ENCODE data around the gene SMTNL2. TPM values are rescaled to one million over a fixed set of nuclear protein-coding genes. Genes with fewer than 3 reads are reported as not detected.

The SMTNL2 gene
- total RNA-seq, 6 experiments from 2014 or later, result 0.12 to 0.25 (median 0.14) TPM; not detected in 3

GRCh38 chr17:4572131-4572530 lies 12.2 kb upstream of the SMTNL2 start:
- no peak overlapping the region for H3K4me3 ChIP-seq
- 73% methylated on average over 8 of the region's 9 CpGs for WGBS (ENCODE audit: insufficient coverage, low coverage, low lambda C conversion rate, missing lambda C conversion rate)
- no peak for ATAC-seq
- no peaks in the 10 kb centered on the region for H3K9me3 ChIP-seq
- no peaks in the 10 kb centered on the region for H3K27me3 ChIP-seq
- no peaks in the 10 kb centered on the region for H3K36me3 ChIP-seq
- H3K27ac ChIP-seq, result no peak overlapping the region
- intact Hi-C loops (cut with DNase I), result loop anchor here in 1 of 2 donors (10.0 kb wide), 2 partner anchors 53 to 133 kb away; partner anchors contain the start of gene PELP1
- DNase-seq, result no peak
- no peaks in the 10 kb centered on the region for H3K4me1 ChIP-seq
- TF ChIP-seq CTCF (IDR thresholded peaks at IDR 0.05), result no peak
- TF ChIP-seq POLR2A (IDR thresholded peaks at IDR 0.05), result no peak

GRCh38 chr17:4573115-4573514 lies 11.2 kb upstream of the SMTNL2 start:
- WGBS (ENCODE audit: insufficient coverage, low coverage, low lambda C conversion rate, missing lambda C conversion rate), result 65% methylated on average over 3 of the region's 4 CpGs
- intact Hi-C loops (cut with DNase I), result loop anchor here in 1 of 2 donors (10.0 kb wide), 2 partner anchors 52 to 132 kb away; partner anchors contain the start of gene PELP1
- Histone ChIP-seq H3K27ac (no peak overlapping the region), H3K4me1 (no peaks in the 10 kb centered on the region), H3K9me3 (no peaks in the 10 kb centered on the region), H3K4me3 (no peak overlapping the region), H3K36me3 (no peaks in the 10 kb centered on the region), H3K27me3 (no peaks in the 10 kb centered on the region)
- ATAC-seq (no peak), DNase-seq (no peak)
- TF ChIP-seq POLR2A (IDR thresholded peaks at IDR 0.05), result no peak
- no peak for TF ChIP-seq CTCF (IDR thresholded peaks at IDR 0.05)

GRCh38 chr17:4573669-4574068 lies 10.7 kb upstream of the SMTNL2 start:
- no peaks in the 10 kb centered on the region for H3K9me3 ChIP-seq
- DNase-seq (peak in 1 of 3 donors; percentile 66), ATAC-seq (peak in 2 of 4 donors; percentile 18 to 66)
- H3K4me3 ChIP-seq, result no peak overlapping the region
- no peaks in the 10 kb centered on the region for H3K36me3 ChIP-seq
- intact Hi-C loops (cut with DNase I), result loop anchor here in 1 of 2 donors (10.0 kb wide), 2 partner anchors 51 to 131 kb away; partner anchors contain the start of gene PELP1
- no peaks in the 10 kb centered on the region for H3K27me3 ChIP-seq
- no peaks in the 10 kb centered on the region for H3K4me1 ChIP-seq
- WGBS (ENCODE audit: insufficient coverage, low coverage, low lambda C conversion rate, missing lambda C conversion rate), result no CpG with 5 or more reads among the region's 7 CpGs
- no peak for TF ChIP-seq CTCF (IDR thresholded peaks at IDR 0.05)
- no peak overlapping the region for H3K27ac ChIP-seq

GRCh38 chr17:4574448-4575045 lies 9.8 kb upstream of the SMTNL2 start:
- 100% methylated on average over 3 of the region's 9 CpGs for WGBS (ENCODE audit: insufficient coverage, low coverage, low lambda C conversion rate, missing lambda C conversion rate)
- H3K4me3 ChIP-seq, result no peak overlapping the region
- no peaks in the 10 kb centered on the region for H3K4me1 ChIP-seq
- DNase-seq (no peak), ATAC-seq (no peak)
- H3K9me3 ChIP-seq, result no peaks in the 10 kb centered on the region
- intact Hi-C loops (cut with DNase I), result loop anchor here in 1 of 2 donors (10.0 kb wide), 2 partner anchors 50 to 130 kb away; partner anchors contain the start of gene PELP1
- no peaks in the 10 kb centered on the region for H3K27me3 ChIP-seq
- H3K27ac ChIP-seq, result no peak overlapping the region
- TF ChIP-seq CTCF (IDR thresholded peaks at IDR 0.05) (no peak), POLR2A (IDR thresholded peaks at IDR 0.05) (no peak)
- H3K36me3 ChIP-seq, result no peaks in the 10 kb centered on the region

All from right lobe of liver (tissue), 6 donors.